IPS-18c (cell line): ENCODE data around the gene MSN.

Source experiments
- H3K4me3 ChIP-seq: 2 replicates; pipeline ENCODE4 v1.7.0; 2013; ENCODE audit warnings: low read depth, mild to moderate bottlenecking, low read length, moderate library complexity; ENCODE audit not compliant: insufficient read depth
- H3K9me3 ChIP-seq: one replicate; pipeline ENCODE4 v1.6.1; 2013; ENCODE audit warnings: mild to moderate bottlenecking, low read length, moderate library complexity; ENCODE audit not compliant: control insufficient read depth, insufficient read depth

MSN gene

DNA sequence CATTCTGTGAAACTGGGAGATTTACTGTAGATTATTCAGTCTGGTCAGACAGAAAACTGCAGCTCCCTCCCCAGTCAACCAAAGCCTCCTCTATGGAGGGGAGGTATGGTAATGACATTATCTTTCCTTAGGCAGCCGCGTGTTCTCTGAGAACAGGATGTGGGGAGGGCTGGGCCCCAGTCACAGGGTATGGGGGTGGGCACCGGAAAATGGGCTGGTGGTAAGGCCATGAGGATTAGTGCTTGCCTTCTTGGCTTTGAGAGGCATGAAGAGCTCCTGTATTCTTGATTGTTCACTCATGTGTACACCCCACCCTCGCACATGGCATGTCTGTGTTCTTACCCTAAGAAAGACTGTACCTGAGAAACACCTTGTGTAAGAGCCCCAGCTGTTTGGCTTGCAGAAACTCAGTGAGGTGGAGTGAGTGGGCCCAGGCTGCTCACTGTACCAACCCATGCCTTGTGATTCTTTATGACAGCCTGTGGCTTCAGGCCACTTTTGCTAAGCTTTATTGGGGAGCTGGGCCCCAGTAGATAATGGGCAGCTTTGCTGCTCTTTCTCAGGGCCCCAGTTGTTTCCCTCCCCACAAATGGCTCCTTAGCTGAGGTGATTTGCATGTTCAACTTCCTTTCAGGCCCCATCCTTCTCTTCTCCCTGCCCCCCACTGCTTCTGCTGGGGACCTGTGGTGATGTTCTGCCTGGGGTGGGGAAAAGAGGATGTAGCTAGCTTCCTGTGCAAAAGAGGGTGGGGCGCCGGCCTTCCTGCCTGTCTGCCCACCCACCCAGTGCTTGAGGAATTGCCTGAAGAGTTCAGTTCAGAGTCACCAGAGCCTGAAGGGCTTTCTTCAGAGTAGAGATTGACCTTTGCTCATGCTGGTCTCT lies 30.7 kb downstream of the MSN start:
- peaks cover 10% of the 10 kb centered on the region for H3K9me3 ChIP-seq
- H3K4me3 ChIP-seq: no peak overlapping the region

DNA sequence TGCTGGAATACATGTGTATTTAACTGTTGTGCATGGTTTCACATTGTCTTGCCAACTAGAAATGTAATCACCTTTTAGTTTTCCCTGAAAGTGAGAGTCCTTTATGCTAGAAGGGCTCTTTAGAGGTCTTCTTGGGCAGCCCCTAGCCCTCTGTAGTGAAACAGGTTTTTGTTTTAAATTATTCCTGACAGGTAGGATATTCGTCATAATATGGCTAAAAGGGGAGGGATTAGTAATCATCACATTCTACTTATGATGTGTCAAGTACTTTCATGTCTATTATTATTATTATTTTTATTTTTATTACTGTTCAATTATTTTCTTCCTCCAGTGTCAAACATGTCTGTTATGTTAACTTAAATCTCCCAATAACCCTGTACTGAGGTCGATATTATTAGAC lies 35.5 kb downstream of the MSN start:
- Histone ChIP-seq H3K9me3 (peaks cover 6% of the 10 kb centered on the region), H3K4me3 (no peak overlapping the region)

DNA sequence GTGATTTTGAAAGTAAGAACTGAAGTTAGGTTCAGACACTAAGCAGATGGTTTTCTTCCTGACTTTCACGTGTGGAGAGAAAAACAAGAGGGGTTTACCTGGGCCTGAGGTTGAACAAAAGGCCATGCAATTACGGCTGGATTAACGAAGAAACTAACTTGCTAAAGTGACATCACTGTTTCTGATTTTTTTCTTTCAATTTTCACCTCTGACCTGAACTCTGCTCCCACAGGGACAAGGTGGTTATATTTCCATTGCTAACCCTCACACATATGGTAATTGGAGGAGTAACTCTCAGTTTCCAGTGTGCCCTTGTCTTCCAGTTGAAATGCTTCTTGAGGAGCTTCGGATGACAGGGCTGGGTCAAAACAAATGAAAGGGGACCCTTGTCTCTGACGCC lies 38.0 kb downstream of the MSN start:
- Histone ChIP-seq H3K4me3 (no peak overlapping the region), H3K9me3 (peaks cover 4% of the 10 kb centered on the region)

DNA sequence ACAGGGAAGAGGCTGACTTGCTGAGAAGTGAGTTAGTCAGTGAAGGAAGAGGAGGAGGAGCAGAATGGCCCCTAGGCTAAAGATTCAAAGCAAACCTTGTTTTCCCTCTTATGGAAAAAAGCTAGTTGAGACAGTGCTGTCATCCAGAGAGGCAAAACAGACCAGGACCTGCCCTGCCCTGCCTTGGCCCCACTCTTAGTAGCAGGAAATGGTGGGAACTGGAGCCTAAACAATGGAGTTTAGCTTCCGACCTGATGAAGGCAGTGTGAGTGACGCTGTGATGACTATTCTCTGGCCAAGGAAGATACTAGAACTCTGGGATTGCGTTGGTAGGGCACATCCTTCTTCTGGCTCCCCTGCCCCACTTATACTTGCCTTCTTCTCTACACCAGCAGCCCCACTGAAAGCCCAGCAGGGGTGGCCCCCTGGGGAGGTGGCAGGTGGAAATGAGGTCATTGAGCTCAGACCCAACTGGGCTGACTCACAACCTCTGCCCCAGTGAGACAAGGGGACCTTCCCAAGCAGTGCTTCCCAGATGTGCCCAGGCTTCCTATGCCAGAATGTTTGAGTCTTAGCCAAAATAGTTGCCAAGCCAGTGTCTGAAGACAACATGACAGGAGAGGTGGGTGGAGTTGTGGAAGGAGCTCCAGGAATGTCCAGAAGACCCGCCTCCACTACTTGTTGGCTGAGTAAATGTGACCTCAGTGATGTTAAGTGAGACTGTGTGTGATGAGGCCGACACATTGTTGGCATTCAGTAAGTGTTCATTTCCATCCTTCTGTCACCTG lies 38.8 kb downstream of the MSN start:
- H3K9me3 ChIP-seq: peaks cover 4% of the 10 kb centered on the region

DNA sequence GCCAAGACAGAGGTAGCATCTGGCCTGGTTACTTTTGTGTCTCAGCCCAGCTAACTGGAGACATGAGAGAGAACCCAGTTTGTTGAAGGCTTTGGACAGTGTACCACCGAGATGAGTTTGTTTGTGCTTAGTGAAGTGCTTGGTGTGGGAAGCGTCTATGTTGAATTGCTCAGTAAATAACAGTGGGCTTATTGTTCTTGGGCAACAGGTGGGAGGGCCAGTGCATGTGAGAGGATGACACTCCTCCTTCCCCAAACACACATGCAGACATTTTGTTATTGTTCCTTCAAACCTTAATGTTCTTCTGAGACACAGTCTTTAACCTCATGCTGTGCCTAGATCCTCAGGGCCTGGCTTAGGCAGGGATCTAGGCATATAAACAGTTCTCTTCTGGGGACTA lies 39.7 kb downstream of the MSN start:
- peaks cover 4% of the 10 kb centered on the region for H3K9me3 ChIP-seq
- no peak overlapping the region for H3K4me3 ChIP-seq

More for the DNA sequence above, 38.8 kb downstream of the MSN start:
- no peak overlapping the region for H3K4me3 ChIP-seq

DNA sequence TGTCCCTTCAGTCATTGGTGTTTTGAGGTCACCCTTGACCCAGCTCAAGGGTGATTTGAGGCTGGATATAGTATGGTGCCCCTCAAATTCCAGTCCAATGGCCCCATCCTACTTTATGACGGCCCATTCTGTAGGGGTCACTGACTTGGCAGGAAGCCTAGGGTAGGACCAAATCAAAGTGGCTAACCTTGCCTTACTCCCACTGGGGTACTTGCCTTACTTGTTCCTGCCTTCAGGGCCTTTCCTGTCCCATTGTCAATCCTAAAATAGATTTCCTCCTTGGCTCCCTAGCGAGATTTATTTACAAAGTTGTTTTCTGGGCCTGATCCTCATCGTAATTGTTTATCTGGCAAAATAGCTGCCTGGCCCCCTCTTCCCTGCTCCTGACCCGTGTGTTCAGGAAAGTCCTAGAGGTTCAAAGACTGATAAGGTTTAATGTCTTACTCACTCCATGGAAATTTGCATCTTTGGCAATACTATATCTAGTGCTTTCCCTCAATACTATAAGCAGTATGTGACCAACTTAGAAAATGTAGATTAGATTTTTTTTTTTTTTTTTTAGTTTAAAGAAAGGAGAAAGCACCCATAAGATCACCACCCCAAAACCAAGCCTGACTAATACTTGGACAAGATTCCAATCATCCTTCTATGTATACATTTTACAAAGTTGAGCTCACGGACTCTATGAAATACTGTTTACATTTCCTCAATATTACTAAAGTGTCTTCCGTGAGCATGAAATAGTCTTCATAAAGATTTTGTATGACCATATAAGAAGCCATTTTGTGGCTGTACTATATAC lies 44.8 kb downstream of the MSN start:
- H3K9me3 ChIP-seq: no peaks in the 10 kb centered on the region
- no peak overlapping the region for H3K4me3 ChIP-seq

DNA sequence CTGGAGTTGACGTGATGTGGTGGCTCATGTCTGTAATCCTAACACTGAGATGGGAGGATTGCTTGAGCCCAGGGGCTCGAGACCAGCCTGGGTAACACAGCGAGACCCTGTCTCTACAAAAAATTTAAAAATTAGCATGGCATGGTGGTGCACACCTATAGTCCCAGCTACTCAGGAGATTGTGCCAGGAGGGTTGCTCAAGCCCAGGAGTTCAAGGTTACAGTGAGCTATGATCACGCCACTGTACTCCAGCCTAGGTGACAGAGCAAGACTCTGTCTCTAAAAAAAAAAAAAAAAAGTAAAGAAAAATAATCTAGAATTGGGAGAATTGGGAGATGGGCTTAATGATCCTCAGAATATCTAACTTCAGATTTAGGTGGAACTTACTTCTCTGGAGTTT lies 51.1 kb downstream of the MSN start:
- no peak overlapping the region for H3K4me3 ChIP-seq
- peaks cover 4% of the 10 kb centered on the region for H3K9me3 ChIP-seq

DNA sequence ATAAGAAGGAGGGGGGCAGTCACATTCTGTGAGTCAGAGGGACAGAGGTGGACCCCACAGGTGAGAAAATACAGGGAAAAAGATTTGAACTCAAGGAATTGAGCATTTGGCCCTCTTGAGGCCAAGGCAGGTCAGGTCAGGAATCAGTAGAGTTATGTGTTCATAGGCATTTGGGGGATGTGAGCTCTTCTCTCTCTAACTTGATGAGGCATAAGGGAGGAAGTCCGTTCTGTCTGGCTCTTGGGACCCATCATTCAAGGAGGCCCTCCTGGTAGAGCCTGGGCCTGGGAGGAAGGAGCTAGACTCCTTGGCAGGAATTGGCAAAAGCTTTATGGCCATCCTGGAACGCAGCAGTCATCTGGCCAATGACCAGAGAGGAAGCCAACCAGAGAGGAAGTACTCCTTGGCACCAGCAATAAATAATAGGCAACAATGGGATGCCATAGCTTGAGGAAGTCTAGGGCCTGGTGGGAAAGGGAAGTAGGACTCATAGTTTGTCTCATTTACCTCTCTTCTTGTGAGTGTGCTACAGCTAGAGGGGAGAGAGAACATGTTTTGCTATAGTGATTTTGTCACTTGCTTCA lies 53.0 kb downstream of the MSN start:
- Histone ChIP-seq H3K9me3 (peaks cover 4% of the 10 kb centered on the region), H3K4me3 (no peak overlapping the region)

DNA sequence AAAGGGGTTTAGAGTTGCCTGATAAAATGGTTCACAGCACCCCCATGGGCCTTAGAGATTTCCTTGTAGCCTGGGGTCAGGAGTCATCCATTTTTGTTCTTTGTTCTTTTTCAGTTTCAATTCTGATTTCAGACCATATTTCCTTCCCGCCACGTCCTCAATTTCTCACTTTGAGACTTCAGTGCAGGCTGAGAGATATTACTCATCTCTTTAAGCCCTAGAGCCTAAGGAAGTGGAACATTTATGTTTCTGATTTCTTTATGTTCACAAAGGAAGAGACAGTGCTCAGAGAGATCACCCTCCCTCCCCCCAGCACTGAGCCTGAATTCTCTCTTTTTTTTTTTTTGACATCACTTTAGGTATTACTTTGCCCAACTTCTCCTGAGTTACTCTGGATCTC lies 56.3 kb downstream of the MSN start:
- Histone ChIP-seq H3K9me3 (peaks cover 7% of the 10 kb centered on the region), H3K4me3 (no peak overlapping the region)

DNA sequence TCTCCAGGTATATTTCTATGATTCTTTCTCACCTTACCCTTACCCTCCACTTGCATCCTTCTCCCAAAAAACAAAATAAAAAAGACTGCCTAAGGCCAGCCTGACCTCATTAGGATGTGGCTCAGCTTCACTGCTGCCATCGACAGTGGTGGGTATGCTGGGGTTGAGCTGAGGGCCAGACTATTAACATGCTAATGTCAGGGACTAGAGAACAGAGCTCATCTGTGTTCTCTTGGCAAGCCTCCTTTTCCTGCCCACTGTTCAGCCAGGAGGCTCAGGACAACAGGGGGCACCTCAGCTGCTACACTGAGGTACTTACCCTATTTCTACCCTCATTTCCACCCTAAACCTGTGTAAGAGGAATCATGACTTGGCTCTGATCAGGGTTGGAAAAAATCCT lies 59.3 kb downstream of the MSN start:
- Histone ChIP-seq H3K4me3 (no peak overlapping the region), H3K9me3 (peaks cover 11% of the 10 kb centered on the region)

DNA sequence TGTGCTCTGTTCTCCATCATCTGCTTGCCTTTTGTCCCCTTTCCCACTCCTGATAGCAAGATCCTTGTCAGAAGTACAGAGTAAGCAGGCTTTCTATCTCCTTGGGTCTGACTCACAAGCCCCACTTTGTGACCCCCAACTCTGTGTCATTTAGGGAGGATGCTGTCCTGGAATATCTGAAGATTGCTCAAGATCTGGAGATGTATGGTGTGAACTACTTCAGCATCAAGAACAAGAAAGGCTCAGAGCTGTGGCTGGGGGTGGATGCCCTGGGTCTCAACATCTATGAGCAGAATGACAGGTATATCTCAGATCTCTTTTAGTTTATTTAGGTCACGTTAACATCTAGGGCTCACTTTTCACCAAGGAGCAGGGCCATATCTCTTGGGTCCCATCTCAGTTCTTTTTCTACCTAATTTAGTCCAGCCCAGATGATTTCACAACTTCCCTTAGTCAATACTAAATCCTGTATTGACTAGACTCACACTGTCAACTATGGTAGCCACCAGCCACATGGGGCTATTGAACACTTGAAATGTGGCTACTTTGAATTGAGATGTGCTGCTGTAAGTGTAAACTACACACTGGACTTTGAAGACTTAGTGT lies 64.3 kb downstream of the MSN start:
- H3K9me3 ChIP-seq: peaks cover 7% of the 10 kb centered on the region
- H3K4me3 ChIP-seq: no peak overlapping the region

DNA sequence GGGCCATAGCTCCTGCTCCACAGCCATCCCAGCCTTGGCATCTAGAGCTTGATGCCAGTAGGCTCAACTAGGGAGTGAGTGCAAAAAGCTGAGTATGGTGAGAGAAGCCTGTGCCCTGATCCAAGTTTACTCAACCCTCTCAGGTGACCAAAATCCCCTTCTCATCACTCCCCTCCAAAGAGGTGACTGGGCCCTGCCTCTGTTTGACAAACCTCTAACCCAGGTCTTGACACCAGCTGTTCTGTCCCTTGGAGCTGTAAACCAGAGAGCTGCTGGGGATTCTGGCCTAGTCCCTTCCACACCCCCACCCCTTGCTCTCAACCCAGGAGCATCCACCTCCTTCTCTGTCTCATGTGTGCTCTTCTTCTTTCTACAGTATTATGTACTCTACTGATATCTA lies 73.5 kb downstream of the MSN start:
- peaks cover 2% of the 10 kb centered on the region for H3K9me3 ChIP-seq
- H3K4me3 ChIP-seq: no peak overlapping the region

DNA sequence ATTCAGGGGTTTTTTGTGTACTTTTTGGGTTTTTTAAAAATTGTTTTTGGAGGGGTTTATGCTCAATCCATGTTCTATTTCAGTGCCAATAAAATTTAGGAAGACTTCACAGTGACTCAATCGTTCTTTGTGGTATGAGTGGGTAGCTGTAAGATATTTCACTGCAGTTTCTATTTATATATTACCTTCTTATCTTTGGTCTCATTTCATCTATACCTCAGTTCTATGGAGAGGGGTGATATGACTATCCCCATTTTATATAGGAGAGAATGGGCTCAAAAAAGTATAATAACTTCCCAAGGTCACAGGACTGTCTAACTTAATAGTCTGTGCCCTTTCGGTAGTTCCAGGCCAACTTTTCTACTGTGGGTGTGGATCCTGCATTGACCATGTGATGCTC lies 74.4 kb downstream of the MSN start:
- H3K9me3 ChIP-seq: peaks cover 2% of the 10 kb centered on the region

DNA sequence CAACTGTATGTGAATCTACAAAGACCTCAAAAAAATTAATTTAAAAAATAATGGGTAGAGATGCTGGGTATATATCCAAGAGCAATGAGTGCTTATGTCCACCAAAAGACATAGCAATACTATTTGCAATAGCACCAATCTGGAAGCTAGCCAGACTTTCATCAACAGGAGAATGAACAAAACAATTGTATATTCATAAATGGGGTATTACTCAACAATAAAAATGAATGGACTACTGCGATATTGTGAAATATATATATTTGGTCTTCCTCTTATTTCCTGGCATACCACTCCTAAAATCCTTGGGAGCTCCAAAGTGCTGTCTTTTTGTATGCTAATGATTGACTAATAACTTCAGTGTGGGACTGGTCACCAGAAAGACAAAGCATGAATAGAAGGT lies 77.5 kb downstream of the MSN start:
- H3K9me3 ChIP-seq: peaks cover 4% of the 10 kb centered on the region
- H3K4me3 ChIP-seq: no peak overlapping the region

More for the DNA sequence above, 74.4 kb downstream of the MSN start:
- no peak overlapping the region for H3K4me3 ChIP-seq

DNA sequence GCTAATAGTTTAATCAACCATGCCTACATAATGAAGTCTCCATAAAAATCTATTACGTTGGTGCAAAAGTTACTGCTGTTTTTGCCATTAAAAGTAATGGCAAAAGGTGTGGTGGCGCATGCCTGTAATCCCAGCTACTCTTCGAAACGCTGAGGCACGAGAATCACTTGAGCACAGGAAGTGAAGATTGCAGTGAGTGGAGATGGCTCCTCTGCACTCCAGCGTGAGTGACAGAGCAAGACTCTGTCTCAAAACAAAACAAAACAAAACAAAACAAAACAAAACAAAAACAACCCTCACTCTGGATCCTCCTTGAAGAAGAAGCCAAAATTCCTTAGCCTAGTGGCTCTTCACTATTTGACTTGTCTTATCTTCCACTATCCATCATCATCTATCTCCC lies 78.0 kb downstream of the MSN start:
- peaks cover 3% of the 10 kb centered on the region for H3K9me3 ChIP-seq
- H3K4me3 ChIP-seq: no peak overlapping the region

DNA sequence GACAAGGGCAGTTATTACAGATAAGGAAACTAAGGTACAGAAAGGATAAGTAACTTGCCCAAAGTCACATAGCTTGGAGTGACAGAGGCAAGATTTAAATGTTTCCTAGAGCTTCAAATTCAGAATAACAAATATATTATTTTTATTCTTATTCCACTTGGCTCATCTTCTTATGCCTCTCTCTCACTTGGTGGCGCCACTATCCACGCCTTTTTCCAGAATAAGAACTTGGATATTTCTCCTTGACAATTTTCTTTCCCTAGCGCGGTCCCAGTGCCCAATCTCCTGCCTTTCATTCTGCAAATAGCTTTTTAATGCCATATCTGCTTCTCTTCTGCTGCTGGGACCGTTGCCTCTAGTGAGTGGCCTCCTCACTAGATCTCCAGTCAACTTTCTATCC lies 78.5 kb downstream of the MSN start:
- H3K9me3 ChIP-seq: peaks cover 2% of the 10 kb centered on the region
- no peak overlapping the region for H3K4me3 ChIP-seq
